Omental fat pad (tissue), 4 donors: ENCODE results near the gene SLC5A5. TPM values are rescaled to one million over a fixed set of nuclear protein-coding genes. Genes with fewer than 3 reads are reported as not detected.
"Not testable (repeated sequence)": the region's sequence is repeated elsewhere in the genome, so short reads cannot be mapped to it uniquely, and the experiment has no call there.

Source experiments
- ATAC-seq: fragments of 150-250 bp; one replicate; pipeline ENCODE4 v1.9.1; 2016; ENCODE audit warnings: mild to moderate bottlenecking, moderate library complexity; ENCODE audit not compliant: low FRiP score
- DNase-seq: peaks from one replicate; pipeline ENCODE4 v3.0.0-alpha.2; 2019; ENCODE audit warnings: low spot score
- CTCF ChIP-seq, 3 donors: fragments of 450-650 bp; IDR thresholded peaks; one replicate each; pipeline ENCODE4 v1.5.1; 2016 to 2017; ENCODE audit warnings: antibody characterized with exemption in 3 of 3, mild to moderate bottlenecking in 3 of 3, moderate library complexity in 2 of 3
- total RNA-seq, 4 donors: library from RNA; depleted of rRNA; stranded (reverse); fragments of >200 nt; gene quantifications; one replicate each; pipeline ENCODE4 v1.1.0, GENCODE V29; 2016

The SLC5A5 gene
- total RNA-seq, 4 donors from 2014 or later, result 0.09 TPM; not detected in 3

DNA sequence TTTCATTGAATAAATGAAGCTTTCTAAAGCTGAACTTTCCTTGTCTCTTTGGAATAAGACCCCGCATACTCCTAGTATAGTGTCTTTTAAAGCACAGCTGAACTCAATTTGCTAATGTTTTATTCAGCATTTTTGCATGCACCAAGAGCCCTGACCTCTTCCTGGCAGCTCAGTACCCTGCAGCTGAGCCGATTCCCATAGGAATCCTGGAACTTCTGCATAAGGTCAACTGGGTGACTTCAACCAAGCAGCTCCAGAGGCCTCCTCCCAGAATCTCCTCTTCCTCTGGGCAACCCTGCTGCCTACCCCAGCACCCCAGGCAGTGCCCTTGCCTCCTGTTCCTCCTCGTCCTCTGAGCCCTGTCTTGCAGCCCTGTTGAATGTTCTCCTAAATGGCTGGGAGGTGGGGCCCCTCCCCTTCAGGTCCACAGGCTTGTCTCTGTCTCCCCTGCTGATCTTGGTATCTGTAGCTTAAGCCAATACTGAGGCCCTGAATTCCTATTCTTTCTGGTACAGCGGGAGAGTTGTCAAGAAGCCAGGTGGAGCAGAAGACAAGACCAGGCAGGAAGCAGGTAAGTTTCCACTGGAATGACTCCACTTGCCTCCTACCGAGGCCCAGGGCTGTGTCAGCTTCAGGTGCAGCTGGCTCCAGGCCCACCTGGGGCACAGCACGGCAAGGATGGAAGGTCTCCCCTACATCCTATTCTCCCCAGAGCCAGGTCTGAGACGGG, 37.4 kb downstream of the SLC5A5 start:
- no peak for TF ChIP-seq CTCF (IDR thresholded peaks at IDR 0.05)
- DNase-seq, result no peak
- no peak for ATAC-seq

DNA sequence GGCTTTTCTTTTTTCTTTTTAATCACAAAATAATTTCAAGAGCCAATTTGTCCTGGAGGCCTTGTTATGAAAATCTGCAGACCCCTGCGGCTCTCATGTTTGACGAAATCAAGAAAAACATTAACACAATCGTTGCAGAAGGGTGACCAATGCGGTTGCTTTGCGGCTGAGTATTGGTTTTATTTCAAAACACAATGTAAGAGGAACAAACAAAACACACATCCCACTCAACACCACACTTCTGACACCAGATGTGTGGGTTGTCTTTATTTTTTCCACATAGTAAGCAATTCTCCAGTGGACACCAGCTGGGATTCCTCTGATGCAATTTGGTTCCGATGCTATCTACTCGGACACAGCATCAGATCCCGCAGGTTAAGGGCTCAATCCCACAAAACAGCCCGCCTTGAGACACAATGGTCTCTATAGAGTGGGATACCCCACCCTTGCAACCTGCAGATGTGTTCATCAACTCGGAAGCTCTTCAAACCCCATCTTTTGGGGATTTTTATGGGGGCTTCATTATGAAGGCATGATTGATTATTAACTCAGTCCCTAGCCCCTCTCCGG, 39.1 kb downstream of the SLC5A5 start:
- DNase-seq (no peak), ATAC-seq (no peak)
- TF ChIP-seq CTCF (IDR thresholded peaks at IDR 0.05), result no peak

- DNase-seq (no peak), ATAC-seq (no peak)
- no peak for TF ChIP-seq CTCF (IDR thresholded peaks at IDR 0.05)
Measured at GRCh38 chr19:17915940-17916593, 44.3 kb downstream of the SLC5A5 start.

DNA sequence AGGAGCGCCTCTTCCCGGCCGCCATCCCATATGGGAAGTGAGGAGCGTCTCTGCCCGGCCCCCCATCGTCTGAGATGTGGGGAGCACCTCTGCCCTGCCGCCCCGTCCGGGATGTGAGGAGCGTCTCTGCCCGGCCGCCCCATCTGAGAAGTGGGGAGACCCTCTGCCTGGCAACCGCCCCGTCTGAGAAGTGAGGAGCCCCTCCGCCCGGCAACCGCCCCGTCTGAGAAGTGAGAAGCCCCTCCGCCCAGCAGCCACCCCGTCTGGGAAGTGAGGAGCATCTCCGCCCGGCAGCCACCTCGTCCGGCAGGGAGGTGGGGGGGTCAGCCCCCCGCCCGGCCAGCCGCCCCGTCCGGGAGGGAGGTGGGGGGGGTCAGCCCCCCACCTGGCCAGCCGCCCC, 46.4 kb downstream of the SLC5A5 start:
- not testable (repeated sequence) for ATAC-seq, DNase-seq

DNA sequence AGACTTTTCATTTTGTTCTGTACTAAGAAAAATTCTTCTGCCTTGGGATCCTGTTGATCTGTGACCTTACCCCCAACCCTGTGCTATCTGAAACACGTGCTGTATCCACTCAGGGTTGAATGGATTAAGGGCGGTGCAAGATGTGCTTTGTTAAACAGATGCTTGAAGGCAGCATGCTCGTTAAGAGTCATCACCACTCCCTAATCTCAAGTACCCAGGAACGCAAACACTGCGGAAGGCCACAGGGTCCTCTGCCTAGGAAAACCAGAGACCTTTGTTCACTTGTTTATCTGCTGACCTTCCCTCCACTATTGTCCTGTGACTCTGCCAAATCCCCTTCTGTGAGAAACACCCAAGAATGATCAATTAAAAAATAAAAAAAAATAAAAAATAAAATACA, 47.4 kb downstream of the SLC5A5 start:
- ATAC-seq, DNase-seq: not testable (repeated sequence)

- DNase-seq (no peak), ATAC-seq (no peak)
- no peak for TF ChIP-seq CTCF (IDR thresholded peaks at IDR 0.05)
Measured at GRCh38 chr19:17920527-17920926, 48.8 kb downstream of the SLC5A5 start.

DNA sequence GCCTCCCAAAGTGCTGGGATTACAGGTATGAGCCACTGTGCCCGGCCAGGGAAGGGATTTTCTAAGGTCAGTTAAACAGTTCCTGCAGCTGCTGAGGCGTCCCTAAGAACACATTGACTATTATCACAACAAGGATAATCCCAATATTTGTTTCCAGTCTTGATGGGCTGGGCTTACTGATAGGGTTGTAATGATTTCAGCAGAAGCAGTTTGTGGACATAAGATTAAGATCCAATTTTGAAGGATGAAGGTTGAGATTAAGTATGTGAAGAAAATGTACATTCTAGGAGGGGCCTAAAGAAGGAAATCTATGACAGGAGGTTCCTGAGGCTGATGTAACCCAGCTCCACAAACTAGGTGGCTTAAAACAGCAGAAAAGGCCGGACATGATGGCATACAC, 50.4 kb downstream of the SLC5A5 start:
- TF ChIP-seq CTCF (IDR thresholded peaks at IDR 0.05), result no peak
- no peak for ATAC-seq
- DNase-seq, result no peak

- DNase-seq (no peak), ATAC-seq (no peak)
- no peak for TF ChIP-seq CTCF (IDR thresholded peaks at IDR 0.05)
Measured at GRCh38 chr19:17926044-17926443, 54.3 kb downstream of the SLC5A5 start.
